Panc1 (cell line): ENCODE data around the gene NACAD.

Experiments
- POLR2AphosphoS5 ChIP-seq: IDR thresholded peaks from 2 replicates; pipeline ENCODE4 v1.6.1; 2012; ENCODE audit warnings: mild to moderate bottlenecking, low read depth, low read length, moderate library complexity
- SIN3A ChIP-seq: IDR thresholded peaks from 2 replicates; pipeline ENCODE4 v1.6.1; 2012; ENCODE audit warnings: low read depth, mild to moderate bottlenecking, low read length, moderate library complexity, borderline replicate concordance; ENCODE audit not compliant: insufficient read depth
- TCF7L2 ChIP-seq: IDR thresholded peaks from 2 replicates; pipeline ENCODE4 v1.6.1; 2011; ENCODE audit warnings: mild to moderate bottlenecking, low read depth, low read length, inconsistent platforms
- TF ChIP-seq, protein P1 (sequence below): fragments of 450-650 bp; IDR thresholded peaks from 2 replicates; pipeline ENCODE4 v1.5.1; 2017; ENCODE audit warnings: mild to moderate bottlenecking

GRCh38 chr7:45052011-45052410 is 36.8 kb downstream of the NACAD start:
- TF ChIP-seq POLR2AphosphoS5 (no peak), TCF7L2 (no peak), SIN3A (no peak)
- TF ChIP-seq, protein P1, sequence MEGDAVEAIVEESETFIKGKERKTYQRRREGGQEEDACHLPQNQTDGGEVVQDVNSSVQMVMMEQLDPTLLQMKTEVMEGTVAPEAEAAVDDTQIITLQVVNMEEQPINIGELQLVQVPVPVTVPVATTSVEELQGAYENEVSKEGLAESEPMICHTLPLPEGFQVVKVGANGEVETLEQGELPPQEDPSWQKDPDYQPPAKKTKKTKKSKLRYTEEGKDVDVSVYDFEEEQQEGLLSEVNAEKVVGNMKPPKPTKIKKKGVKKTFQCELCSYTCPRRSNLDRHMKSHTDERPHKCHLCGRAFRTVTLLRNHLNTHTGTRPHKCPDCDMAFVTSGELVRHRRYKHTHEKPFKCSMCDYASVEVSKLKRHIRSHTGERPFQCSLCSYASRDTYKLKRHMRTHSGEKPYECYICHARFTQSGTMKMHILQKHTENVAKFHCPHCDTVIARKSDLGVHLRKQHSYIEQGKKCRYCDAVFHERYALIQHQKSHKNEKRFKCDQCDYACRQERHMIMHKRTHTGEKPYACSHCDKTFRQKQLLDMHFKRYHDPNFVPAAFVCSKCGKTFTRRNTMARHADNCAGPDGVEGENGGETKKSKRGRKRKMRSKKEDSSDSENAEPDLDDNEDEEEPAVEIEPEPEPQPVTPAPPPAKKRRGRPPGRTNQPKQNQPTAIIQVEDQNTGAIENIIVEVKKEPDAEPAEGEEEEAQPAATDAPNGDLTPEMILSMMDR = no peak
